ENCODE measurements around the gene ALPG.
"Not testable (repeated sequence)": the region's sequence is repeated elsewhere in the genome, so short reads cannot be mapped to it uniquely, and the experiment has no call there.

ALPG gene

GRCh38 chr2:232417489-232417888, 10.8 kb downstream of the ALPG start:
- DNase-seq (ENCODE audit: low read depth, low spot score), result no peak
- no peak overlapping the region for H3K27ac ChIP-seq

GRCh38 chr2:232418056-232418455, 11.4 kb downstream of the ALPG start:
- no peak overlapping the region for H3K27ac ChIP-seq
- DNase-seq (ENCODE audit: low read depth, low spot score), result no peak

- H3K27ac ChIP-seq, result no peak overlapping the region
- no peak for DNase-seq (ENCODE audit: low read depth, low spot score)
Measured at GRCh38 chr2:232418466-232419244, 12.0 kb downstream of the ALPG start.

- no peak for DNase-seq (ENCODE audit: low read depth, low spot score)
- no peak overlapping the region for H3K27ac ChIP-seq
Measured at GRCh38 chr2:232419245-232420072, 12.8 kb downstream of the ALPG start.

GRCh38 chr2:232420073-232420454, 13.4 kb downstream of the ALPG start:
- no peak overlapping the region for H3K27ac ChIP-seq

GRCh38 chr2:232420463-232421188, 14.0 kb downstream of the ALPG start:
- no peak overlapping the region for H3K27ac ChIP-seq
- no peak for DNase-seq (ENCODE audit: low read depth, low spot score)

More at GRCh38 chr2:232420073-232420454, 13.4 kb downstream of the ALPG start:
- no peak for DNase-seq (ENCODE audit: low read depth, low spot score)

GRCh38 chr2:232421189-232421785, 14.6 kb downstream of the ALPG start:
- H3K27ac ChIP-seq, result no peak overlapping the region

GRCh38 chr2:232422051-232422450, 15.4 kb downstream of the ALPG start:
- DNase-seq (ENCODE audit: low read depth, low spot score), result no peak
- H3K27ac ChIP-seq, result no peak overlapping the region

More at GRCh38 chr2:232421189-232421785, 14.6 kb downstream of the ALPG start:
- no peak for DNase-seq (ENCODE audit: low read depth, low spot score)

- not testable (repeated sequence) for H3K27ac ChIP-seq; DNase-seq (ENCODE audit: low read depth, low spot score)
Measured at GRCh38 chr2:232422996-232423395, 16.4 kb downstream of the ALPG start.

GRCh38 chr2:232423407-232423806, 16.8 kb downstream of the ALPG start:
- DNase-seq (ENCODE audit: low read depth, low spot score); H3K27ac ChIP-seq: not testable (repeated sequence)

GRCh38 chr2:232431705-232432590, 25.3 kb downstream of the ALPG start:
- no peak overlapping the region for H3K27ac ChIP-seq
- no peak for DNase-seq (ENCODE audit: low read depth, low spot score)

GRCh38 chr2:232432598-232433184, 26.0 kb downstream of the ALPG start:
- H3K27ac ChIP-seq, result no peak overlapping the region
- DNase-seq (ENCODE audit: low read depth, low spot score), result no peak

GRCh38 chr2:232433622-232434021, 27.0 kb downstream of the ALPG start:
- H3K27ac ChIP-seq, result not testable (repeated sequence)

GRCh38 chr2:232434091-232434490, 27.4 kb downstream of the ALPG start:
- no peak overlapping the region for H3K27ac ChIP-seq
- DNase-seq (ENCODE audit: low read depth, low spot score), result no peak

More at GRCh38 chr2:232433622-232434021, 27.0 kb downstream of the ALPG start:
- DNase-seq (ENCODE audit: low read depth, low spot score), result not testable (repeated sequence)

- no peak overlapping the region for H3K27ac ChIP-seq
- DNase-seq (ENCODE audit: low read depth, low spot score), result no peak
Measured at GRCh38 chr2:232434563-232435374, 28.1 kb downstream of the ALPG start.

- no peak overlapping the region for H3K27ac ChIP-seq
- no peak for DNase-seq (ENCODE audit: low read depth, low spot score)
Measured at GRCh38 chr2:232435375-232435648, 28.7 kb downstream of the ALPG start.

- no peak overlapping the region for H3K27ac ChIP-seq
- DNase-seq (ENCODE audit: low read depth, low spot score), result no peak
Measured at GRCh38 chr2:232435805-232436204, 29.2 kb downstream of the ALPG start.
